Panc1 (cell line): ENCODE results near the gene SLC52A3. TPM values are rescaled to one million over a fixed set of nuclear protein-coding genes. Genes with fewer than 3 reads are reported as not detected.

Experiments used
- ATAC-seq: fragments of 200-7000 bp; cut with Tn5 transposase; 2 replicates; pipeline ENCODE4 v1.9.1; 2020; ENCODE audit warnings: mild to moderate bottlenecking, moderate library complexity
- BruUV-seq: library from RNA; stranded (reverse); fragments of 400-500 nt; replicated peaks from 2 replicates; lab custom pipeline; 2021; lab: Mats Ljungman, UMichigan
- CTCF ChIA-PET: fragments of 300-600 bp; sonication (Branson Sonifier 250); formaldehyde crosslinking; loops from one replicate; lab custom pipeline; 2022; ENCODE audit warnings: antibody characterized with exemption; lab: Charles Lee
- POLR2A ChIA-PET: fragments of 300-600 bp; sonication (Branson Sonifier 250); formaldehyde crosslinking; loops from one replicate; lab custom pipeline; 2022; ENCODE audit warnings: antibody characterized with exemption; lab: Charles Lee
- DNase-seq: peaks from one replicate; pipeline ENCODE4 v3.0.0-alpha.2; 2010; ENCODE audit warnings: low read depth, low spot score
- H3K27ac ChIP-seq: 2 replicates; pipeline ENCODE4 v1.5.1; 2011; ENCODE audit warnings: mild to moderate bottlenecking, low read length, inconsistent platforms
- H3K27me3 ChIP-seq: fragments of 200-500 bp; sonication (Bioruptor generic); 2 replicates; pipeline ENCODE4 v1.6.0; 2014; ENCODE audit warnings: low read length, inconsistent platforms; ENCODE audit not compliant: control insufficient read depth, insufficient read depth
- H3K36me3 ChIP-seq: fragments of 200-500 bp; sonication (Bioruptor generic); 2 replicates; pipeline ENCODE4 v1.5.1; 2014; ENCODE audit warnings: inconsistent platforms, mild to moderate bottlenecking, low read length, moderate library complexity; ENCODE audit not compliant: control insufficient read depth, insufficient read depth
- H3K4me1 ChIP-seq: 2 replicates; pipeline ENCODE4 v1.5.1; 2011; ENCODE audit warnings: inconsistent platforms, mild to moderate bottlenecking, low read length, moderate library complexity; ENCODE audit not compliant: control insufficient read depth, insufficient read depth
- H3K4me3 ChIP-seq, 2 experiments: 2 replicates each; pipeline ENCODE4 v1.5.1; 2011 to 2012; ENCODE audit warnings: low read depth in 2 of 2, low read length in 2 of 2, mild to moderate bottlenecking in 2 of 2, inconsistent platforms in 1 of 2, moderate library complexity in 1 of 2
- H3K9me3 ChIP-seq: fragments of 200-500 bp; sonication (Bioruptor generic); 2 replicates; pipeline ENCODE4 v1.5.1; 2014; ENCODE audit warnings: low read depth, mild to moderate bottlenecking, inconsistent platforms, low read length, moderate library complexity; ENCODE audit not compliant: control insufficient read depth, insufficient read depth
- CTCF ChIP-seq: fragments of 450-650 bp; IDR thresholded peaks from 2 replicates; pipeline ENCODE4 v1.5.1; 2017; ENCODE audit warnings: mild to moderate bottlenecking
- POLR2AphosphoS5 ChIP-seq: IDR thresholded peaks from 2 replicates; pipeline ENCODE4 v1.6.1; 2012; ENCODE audit warnings: mild to moderate bottlenecking, low read depth, low read length, moderate library complexity
- REST ChIP-seq, 2 experiments: IDR thresholded peaks; 2 replicates each; pipeline ENCODE4 v1.6.1; 2011 to 2012; ENCODE audit warnings: low read depth in 2 of 2, control low read depth in 1 of 2, low read length in 1 of 2, mild to moderate bottlenecking in 1 of 2, moderate library complexity in 1 of 2; ENCODE audit not compliant: insufficient read depth in 1 of 2
- SIN3A ChIP-seq: IDR thresholded peaks from 2 replicates; pipeline ENCODE4 v1.6.1; 2012; ENCODE audit warnings: low read depth, mild to moderate bottlenecking, low read length, moderate library complexity, borderline replicate concordance; ENCODE audit not compliant: insufficient read depth
- TCF7L2 ChIP-seq: IDR thresholded peaks from 2 replicates; pipeline ENCODE4 v1.6.1; 2011; ENCODE audit warnings: mild to moderate bottlenecking, low read depth, low read length, inconsistent platforms
- in situ Hi-C: cut with HindIII; loops from 2 replicates; pipeline ENCODE4 v1.10.0; 2016; ENCODE audit warnings: low sequenced_read_pairs, low pct_unique_long_range_greater_than_20kb
- intact Hi-C: fragments of 100-400 bp; cut with micrococcal nuclease; formaldehyde crosslinking; loops from one replicate; pipeline ENCODE4 v1.10.0; 2022; ENCODE audit not compliant: unreplicated experiment
- total RNA-seq: library from RNA; stranded (reverse); gene quantifications from one replicate; pipeline ENCODE4 v1.2.1, GENCODE V29; 2021; ENCODE audit not compliant: unreplicated experiment

SLC52A3 gene
- total RNA-seq, 1 experiment from 2014 or later: 6.4 TPM

- 0 out of 2 replicates have a peak, but pooled peaks cover 5% of the 10 kb centered on the region for H3K4me1 ChIP-seq
- ATAC-seq (no peak), DNase-seq (no peak)
- no peaks in the 10 kb centered on the region for H3K36me3 ChIP-seq
- H3K27me3 ChIP-seq: no peaks in the 10 kb centered on the region
- TF ChIP-seq SIN3A (no peak), CTCF (no peak), TCF7L2 (no peak), POLR2AphosphoS5 (no peak), REST (IDR thresholded peaks at IDR 0.05; ENCODE audit: insufficient read depth in 1 of 2, low read depth in 2 of 2, low read length in 1 of 2) (no peak)
- no peak overlapping the region for H3K27ac ChIP-seq
- POLR2A ChIA-PET: no interaction called here
- no peaks in the 10 kb centered on the region for H3K9me3 ChIP-seq
- intact Hi-C loops (no loop called here), in situ Hi-C loops (no loop called here)
- BruUV-seq: no TSS peak
- CTCF ChIA-PET: no interaction called here
- no peak overlapping the region for H3K4me3 ChIP-seq
Observed at GRCh38 chr20:771741-772464, 3.6 kb upstream of the SLC52A3 start.

GRCh38 chr20:770691-771090 lies 2.4 kb upstream of the SLC52A3 start:
- no TSS peak for BruUV-seq
- ATAC-seq (no peak), DNase-seq (no peak)
- H3K4me1 ChIP-seq: 0 out of 2 replicates have a peak, but pooled peaks cover 5% of the 10 kb centered on the region
- in situ Hi-C loops (no loop called here), intact Hi-C loops (no loop called here)
- H3K27me3 ChIP-seq: no peaks in the 10 kb centered on the region
- ChIA-PET CTCF (no interaction called here), POLR2A (no interaction called here)
- H3K27ac ChIP-seq: no peak overlapping the region
- H3K36me3 ChIP-seq: no peaks in the 10 kb centered on the region
- TF ChIP-seq TCF7L2: no peak
- TF ChIP-seq REST (IDR thresholded peaks at IDR 0.05; ENCODE audit: insufficient read depth in 1 of 2, low read depth in 2 of 2, low read length in 1 of 2): no peak
- TF ChIP-seq CTCF: no peak
- no peaks in the 10 kb centered on the region for H3K9me3 ChIP-seq
- H3K4me3 ChIP-seq: no peak overlapping the region
